ENCODE results near the gene AOPEP. TPM values are rescaled to one million over a fixed set of nuclear protein-coding genes. Genes with fewer than 3 reads are reported as not detected.
A peak's percentile ranks its signal among the peaks of the same experiment; 100 is the strongest.

AOPEP gene
- total RNA-seq, 4 donors from 2014 or later: 126 to 216 (median 136) TPM

DNA sequence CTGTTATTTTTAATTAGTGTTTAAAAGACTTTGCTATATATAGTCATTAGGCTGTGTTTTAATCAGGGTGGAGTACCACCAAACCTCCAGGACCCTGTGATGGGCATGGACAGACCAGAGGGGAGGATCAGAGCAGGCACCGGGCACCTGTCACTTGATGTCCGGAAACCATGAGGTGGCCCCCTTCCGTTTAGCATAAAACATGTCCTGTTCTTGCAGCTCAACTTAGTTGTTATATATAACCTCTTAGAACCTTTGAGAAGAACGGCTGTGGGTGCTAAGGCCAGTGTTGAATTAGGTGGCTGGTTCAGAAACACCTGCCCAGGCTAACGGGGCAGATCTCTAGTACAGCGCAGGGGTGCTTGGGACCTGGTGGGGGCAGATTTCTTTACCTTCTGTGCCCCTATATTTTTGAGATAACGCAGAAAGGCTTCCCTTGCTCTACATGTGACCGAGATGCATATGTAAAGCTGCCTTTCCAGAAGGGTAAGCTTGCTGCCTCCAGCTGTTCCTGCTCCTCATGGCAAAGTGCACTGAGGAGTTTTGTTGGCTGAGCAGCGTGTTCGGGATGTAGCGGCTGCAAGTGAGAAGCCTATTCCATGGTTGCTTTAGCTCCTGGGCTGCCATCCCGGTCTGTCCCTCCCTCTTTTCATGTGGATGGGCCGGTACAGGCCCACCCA lies 335.6 kb downstream of the AOPEP start:
- no peak for DNase-seq
- Histone ChIP-seq H3K27me3 (no peaks in the 10 kb centered on the region), H3K4me1 (peaks cover 5 to 47% of the 10 kb centered on the region in 2 donors)

DNA sequence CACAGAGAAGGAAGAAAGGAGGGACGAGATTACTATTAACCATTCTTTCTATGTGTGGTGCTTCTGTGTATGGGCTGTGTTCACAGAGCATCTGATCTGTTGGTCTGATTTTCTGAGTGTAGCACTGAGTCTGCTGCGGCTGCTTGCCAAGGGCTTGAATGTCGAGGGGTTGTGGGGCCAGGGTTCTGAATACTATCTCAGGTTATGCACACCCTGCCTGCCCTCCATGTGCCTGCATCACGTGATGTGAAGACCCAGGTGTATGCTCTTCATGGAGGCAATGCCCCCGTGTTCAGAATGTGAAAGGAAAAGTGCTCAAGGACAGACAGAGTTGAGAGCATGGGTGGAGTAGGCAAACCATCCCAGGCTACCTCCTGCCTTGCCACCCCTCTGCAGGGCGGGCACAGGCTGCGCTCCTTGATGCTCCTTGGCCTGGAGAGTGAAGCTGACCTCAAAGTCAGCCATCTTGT lies 336.1 kb downstream of the AOPEP start:
- Histone ChIP-seq H3K4me1 (peaks cover 0 to 42% of the 10 kb centered on the region in 2 donors), H3K36me3 (peaks cover 9 to 25% of the 10 kb centered on the region in 2 donors), H3K27me3 (no peaks in the 10 kb centered on the region), H3K27ac (peak overlapping the region in 1 of 3 donors; percentile 21), H3K9me3 (no peaks in the 10 kb centered on the region), H3K4me3 (replicated peaks in 1 of 3) (no peak overlapping the region)
- TF ChIP-seq POLR2A (IDR thresholded peaks at IDR 0.05) (no peak), CTCF (IDR thresholded peaks at IDR 0.05) (no peak)
- no peak for DNase-seq
- 85 to 86% methylated on average over 6 to 7 of the region's 7 CpGs for WGBS, 2 donors
- intact Hi-C loops (cut with DNase I): no loop called here

More for the DNA sequence above, 335.6 kb downstream of the AOPEP start:
- WGBS, 2 donors: 76 to 77% methylated on average over 13 of the region's 13 CpGs
- H3K27ac ChIP-seq: no peak overlapping the region
- intact Hi-C loops (cut with DNase I): no loop called here
- TF ChIP-seq POLR2A (IDR thresholded peaks at IDR 0.05): no peak
- no peak for TF ChIP-seq CTCF (IDR thresholded peaks at IDR 0.05)
- no peaks in the 10 kb centered on the region for H3K9me3 ChIP-seq
- no peak overlapping the region for H3K4me3 ChIP-seq (replicated peaks in 1 of 3)
- H3K36me3 ChIP-seq: peaks cover 9 to 25% of the 10 kb centered on the region in 2 donors

DNA sequence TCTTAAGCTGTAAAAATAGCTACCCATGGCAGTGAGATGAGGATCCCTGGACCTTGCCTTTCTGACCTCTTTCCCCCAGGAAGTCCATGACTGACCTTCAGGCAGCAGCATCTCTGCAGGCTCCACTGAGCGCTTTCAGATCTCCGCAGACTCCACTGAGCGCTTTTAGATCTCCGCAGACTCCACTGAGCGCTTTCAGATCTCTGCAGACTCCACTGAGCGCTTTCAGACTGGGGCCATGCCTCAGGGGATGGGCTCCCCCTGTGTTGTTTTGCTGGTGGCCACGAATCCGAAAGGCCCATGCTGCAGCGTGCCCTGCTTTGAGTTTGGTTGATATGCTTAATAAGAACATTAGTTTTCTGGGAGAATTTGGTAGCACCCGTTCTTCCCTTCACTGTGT lies 336.8 kb downstream of the AOPEP start:
- TF ChIP-seq POLR2A (IDR thresholded peaks at IDR 0.05) (no peak), CTCF (IDR thresholded peaks at IDR 0.05) (no peak)
- intact Hi-C loops (cut with DNase I): no loop called here
- DNase-seq: no peak
- no peak overlapping the region for H3K4me3 ChIP-seq (replicated peaks in 1 of 3)
- WGBS, 2 donors: 93% methylated on average over 10 of the region's 10 CpGs
- peaks cover 9 to 25% of the 10 kb centered on the region in 2 donors for H3K36me3 ChIP-seq
- H3K27me3 ChIP-seq: no peaks in the 10 kb centered on the region
- H3K9me3 ChIP-seq: no peaks in the 10 kb centered on the region
- H3K4me1 ChIP-seq: peaks cover 0 to 36% of the 10 kb centered on the region in 2 donors
- H3K27ac ChIP-seq: no peak overlapping the region

DNA sequence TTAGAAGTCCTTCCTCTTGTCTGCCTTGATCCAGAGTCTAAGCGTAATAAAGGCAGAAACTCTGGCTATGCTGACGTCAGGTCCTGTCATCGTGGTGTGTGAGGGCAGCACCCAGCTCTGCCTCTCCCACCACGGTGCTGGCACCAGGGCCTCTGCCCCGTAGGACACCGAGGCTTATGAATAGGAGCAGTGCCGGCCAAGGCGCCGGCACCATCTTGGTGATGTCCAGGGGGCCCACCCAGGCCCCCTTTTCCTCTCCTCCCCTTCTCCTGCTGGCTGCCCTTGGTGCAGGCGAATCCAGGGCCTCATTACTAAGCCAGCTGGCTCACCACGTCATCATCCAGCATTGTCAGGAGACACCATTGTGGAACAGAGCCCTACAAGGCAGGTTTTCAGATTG lies 338.7 kb downstream of the AOPEP start:
- no peak for TF ChIP-seq CTCF (IDR thresholded peaks at IDR 0.05)
- TF ChIP-seq POLR2A (IDR thresholded peaks at IDR 0.05): no peak
- intact Hi-C loops (cut with DNase I): no loop called here
- 85 to 94% methylated on average over 5 to 11 of the region's 11 CpGs for whole genome bisulfite sequencing, 2 donors
- no peaks in the 10 kb centered on the region for H3K27me3 ChIP-seq
- peaks cover 9 to 25% of the 10 kb centered on the region in 2 donors for H3K36me3 ChIP-seq
- no peaks in the 10 kb centered on the region for H3K9me3 ChIP-seq
- no peak overlapping the region for H3K27ac ChIP-seq
- no peak for DNase-seq
- peaks cover 9 to 29% of the 10 kb centered on the region in 2 donors for H3K4me1 ChIP-seq
- H3K4me3 ChIP-seq (replicated peaks in 1 of 3): no peak overlapping the region

DNA sequence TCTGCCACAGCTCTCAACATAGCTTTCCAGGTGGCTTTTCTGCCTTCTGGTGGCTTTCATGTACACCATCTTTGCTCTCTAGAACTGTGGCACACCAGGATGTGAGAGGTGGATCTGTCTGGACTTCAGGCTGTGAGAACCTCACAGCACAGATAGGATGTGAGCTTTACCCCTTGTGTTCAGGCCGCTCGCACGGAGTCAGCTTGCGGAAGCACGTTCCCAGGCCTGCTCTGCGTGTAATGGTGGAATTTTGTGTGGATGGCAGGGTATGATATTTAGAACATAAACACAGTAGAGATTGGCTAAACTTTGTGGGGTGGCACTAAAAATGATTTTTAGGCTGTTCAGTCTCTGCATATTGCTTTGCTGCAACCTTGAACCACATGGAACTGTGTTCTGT lies 340.6 kb downstream of the AOPEP start:
- no peaks in the 10 kb centered on the region for H3K9me3 ChIP-seq
- WGBS, 2 donors: 96 to 97% methylated on average over 6 of the region's 6 CpGs
- DNase-seq: no peak
- TF ChIP-seq CTCF (IDR thresholded peaks at IDR 0.05): no peak
- TF ChIP-seq POLR2A (IDR thresholded peaks at IDR 0.05): no peak
- no peak overlapping the region for H3K4me3 ChIP-seq (replicated peaks in 1 of 3)
- no peaks in the 10 kb centered on the region for H3K27me3 ChIP-seq
- H3K36me3 ChIP-seq: peaks cover 9 to 19% of the 10 kb centered on the region in 2 donors
- H3K4me1 ChIP-seq: peaks cover 25 to 40% of the 10 kb centered on the region in 2 donors
- no peak overlapping the region for H3K27ac ChIP-seq
- intact Hi-C loops (cut with DNase I): no loop called here

Data from thyroid gland (tissue), 4 donors.